GM13977 (cell line): ENCODE data around the gene NINJ2.

Source experiments
- DNase-seq: peaks from one replicate; pipeline ENCODE4 v3.0.0; 2012; ENCODE audit warnings: low spot score
- CTCF ChIP-seq: IDR thresholded peaks from 2 replicates; pipeline ENCODE4 v1.5.1; 2012; ENCODE audit warnings: mild to moderate bottlenecking, control low read depth; ENCODE audit not compliant: insufficient read depth; ENCODE audit errors: extremely low read depth, missing control alignments
- in situ Hi-C: fragments of 300-500 bp; cut with MboI; formaldehyde crosslinking; loops from one replicate; pipeline ENCODE4 v1.12.0; 2022; ENCODE audit warnings: low sequenced_read_pairs, low pct_unique_long_range_greater_than_20kb, mixed read lengths, inconsistent platforms; ENCODE audit not compliant: unreplicated experiment

The NINJ2 gene

GRCh38 chr12:623865-624372, 39.3 kb downstream of the NINJ2 start:
- in situ Hi-C loops: no loop called here
- no peak for TF ChIP-seq CTCF
- no peak for DNase-seq

GRCh38 chr12:623172-623864, 39.9 kb downstream of the NINJ2 start:
- in situ Hi-C loops: no loop called here
- TF ChIP-seq CTCF: no peak
- no peak for DNase-seq

GRCh38 chr12:622416-622815, 40.8 kb downstream of the NINJ2 start:
- DNase-seq: no peak
- in situ Hi-C loops: no loop called here
- TF ChIP-seq CTCF: no peak

- in situ Hi-C loops: no loop called here
- DNase-seq: no peak
- no peak for TF ChIP-seq CTCF
Observed at GRCh38 chr12:619346-619745, 43.9 kb downstream of the NINJ2 start.

GRCh38 chr12:618605-619004, 44.6 kb downstream of the NINJ2 start:
- no peak for DNase-seq
- in situ Hi-C loops: no loop called here

GRCh38 chr12:617304-617915, 45.8 kb downstream of the NINJ2 start:
- TF ChIP-seq CTCF: no peak
- in situ Hi-C loops: no loop called here
- DNase-seq: no peak

More at GRCh38 chr12:618605-619004, 44.6 kb downstream of the NINJ2 start:
- no peak for TF ChIP-seq CTCF
